Astrocyte (in vitro differentiated cells and primary cell): Measurements from ENCODE around the gene DCP2. TPM values are rescaled to one million over a fixed set of nuclear protein-coding genes. Genes with fewer than 3 reads are reported as not detected.
"Not testable (repeated sequence)": the region's sequence is repeated elsewhere in the genome, so short reads cannot be mapped to it uniquely, and the experiment has no call there.

Source experiments
- DNase-seq: peaks from one replicate; pipeline ENCODE4 v3.0.0-alpha.2; 2010; ENCODE audit warnings: low read depth
- FAIRE-seq: peaks from 2 replicates; lab custom pipeline; 2011; peaks lifted over from hg19 to GRCh38; lab: Jason Lieb, UNC
- H2AFZ ChIP-seq: 2 replicates; pipeline ENCODE4 v1.6.0; 2012; ENCODE audit warnings: low read depth, low read length, inconsistent platforms
- H3K27ac ChIP-seq: 2 replicates; pipeline ENCODE4 v1.5.1; 2011; ENCODE audit warnings: low read depth, low read length, inconsistent platforms
- H3K27me3 ChIP-seq: 2 replicates; pipeline ENCODE4 v1.6.0; 2011; ENCODE audit warnings: low read length, inconsistent platforms; ENCODE audit not compliant: insufficient read depth
- H3K36me3 ChIP-seq: 2 replicates; pipeline ENCODE4 v1.5.1; 2011; ENCODE audit warnings: low read length, inconsistent platforms; ENCODE audit not compliant: insufficient read depth
- H3K4me1 ChIP-seq: 2 replicates; pipeline ENCODE4 v1.5.1; 2011; ENCODE audit warnings: low read length, inconsistent platforms; ENCODE audit not compliant: insufficient read depth
- H3K4me2 ChIP-seq: 2 replicates; pipeline ENCODE4 v1.6.0; 2012; ENCODE audit warnings: low read length, inconsistent platforms
- H3K4me3 ChIP-seq: 2 replicates; pipeline ENCODE4 v1.5.1; 2011; ENCODE audit warnings: low read depth, mild to moderate bottlenecking, low read length, inconsistent platforms; ENCODE audit not compliant: insufficient read depth
- H3K79me2 ChIP-seq: 2 replicates; pipeline ENCODE4 v1.6.0; 2012; ENCODE audit warnings: mild to moderate bottlenecking, low read length, inconsistent platforms; ENCODE audit not compliant: insufficient read depth
- H3K9ac ChIP-seq: 2 replicates; pipeline ENCODE4 v1.6.0; 2012; ENCODE audit warnings: mild to moderate bottlenecking, low read length, inconsistent platforms
- H3K9me3 ChIP-seq: 2 replicates; pipeline ENCODE4 v1.5.1; 2012; ENCODE audit warnings: low read depth, mild to moderate bottlenecking, low read length, inconsistent platforms; ENCODE audit not compliant: insufficient read depth
- H4K20me1 ChIP-seq: 2 replicates; pipeline ENCODE4 v1.6.0; 2012; ENCODE audit warnings: low read length, inconsistent platforms; ENCODE audit not compliant: insufficient read depth
- H3K27ac Mint-ChIP-seq: one replicate; pipeline ENCODE4 v1.8.0; 2021; ENCODE audit warnings: mild to moderate bottlenecking, mixed read lengths; ENCODE audit not compliant: unreplicated experiment
- H3K27me3 Mint-ChIP-seq: one replicate; pipeline ENCODE4 v1.8.0; 2021; ENCODE audit warnings: low read depth, mixed read lengths; ENCODE audit not compliant: unreplicated experiment
- H3K36me3 Mint-ChIP-seq: one replicate; pipeline ENCODE4 v1.8.0; 2021; ENCODE audit warnings: low read depth, mixed read lengths; ENCODE audit not compliant: unreplicated experiment
- H3K4me1 Mint-ChIP-seq: one replicate; pipeline ENCODE4 v1.8.0; 2021; ENCODE audit warnings: low read depth, mixed read lengths; ENCODE audit not compliant: unreplicated experiment
- H3K4me3 Mint-ChIP-seq: one replicate; pipeline ENCODE4 v1.8.0; 2021; ENCODE audit warnings: mild to moderate bottlenecking, moderate library complexity, mixed read lengths; ENCODE audit not compliant: unreplicated experiment
- H3K9me3 Mint-ChIP-seq: one replicate; pipeline ENCODE4 v1.8.0; 2021; ENCODE audit warnings: mild to moderate bottlenecking, mixed read lengths; ENCODE audit not compliant: unreplicated experiment
- CTCF ChIP-seq: IDR thresholded peaks from 2 replicates; pipeline ENCODE4 v1.5.1; 2011; ENCODE audit warnings: low read depth, mild to moderate bottlenecking, inconsistent platforms, low read length, moderate library complexity; ENCODE audit not compliant: insufficient read depth
- EZH2 ChIP-seq: IDR thresholded peaks from 2 replicates; pipeline ENCODE4 v1.6.1; 2012; ENCODE audit warnings: mild to moderate bottlenecking, low read length, inconsistent platforms; ENCODE audit not compliant: insufficient read depth
- total RNA-seq: library from RNA; stranded (reverse); gene quantifications from 2 replicates; pipeline ENCODE4 v1.2.1, GENCODE V29; 2021

The DCP2 gene
- total RNA-seq, 1 donor from 2014 or later: 48.9 TPM

- Histone ChIP-seq H3K79me2 (no peaks in the 10 kb centered on the region), H3K27me3 (no peaks in the 10 kb centered on the region), H3K36me3 (no peaks in the 10 kb centered on the region), H3K9ac (peak overlapping the region; percentile 6), H2AFZ (no peak overlapping the region), H3K4me2 (peak overlapping the region; percentile 77), H3K4me1 (peaks cover 37% of the 10 kb centered on the region), H3K9me3 (no peaks in the 10 kb centered on the region), H3K27ac (peak overlapping the region; percentile 42), H4K20me1 (peaks cover 3% of the 10 kb centered on the region), H3K4me3 (peak overlapping the region; percentile 13)
- Mint-ChIP-seq H3K27ac (no peak overlapping the region), H3K36me3 (no peaks in the 10 kb centered on the region), H3K4me3 (no peak overlapping the region), H3K27me3 (no peaks in the 10 kb centered on the region), H3K4me1 (peaks cover 23% of the 10 kb centered on the region), H3K9me3 (peaks cover 2% of the 10 kb centered on the region)
- FAIRE-seq (peak; percentile 60), DNase-seq (peak; percentile 95)
- TF ChIP-seq CTCF (no peak), EZH2 (no peak)
Observed at GRCh38 chr5:112958093-112959088, 18.2 kb upstream of the DCP2 start.

GRCh38 chr5:112959872-112960271 is 16.7 kb upstream of the DCP2 start:
- peaks cover 30% of the 10 kb centered on the region for H3K4me1 Mint-ChIP-seq

GRCh38 chr5:112960315-112960714 is 16.3 kb upstream of the DCP2 start:
- no peak overlapping the region for H3K27ac ChIP-seq
- Mint-ChIP-seq H3K36me3 (no peaks in the 10 kb centered on the region), H3K4me1 (peaks cover 30% of the 10 kb centered on the region), H3K9me3 (no peaks in the 10 kb centered on the region), H3K4me3 (no peak overlapping the region), H3K27me3 (no peaks in the 10 kb centered on the region), H3K27ac (no peak overlapping the region)
- H3K4me2 ChIP-seq: peak overlapping the region; percentile 77
- H3K9me3 ChIP-seq: no peaks in the 10 kb centered on the region
- peaks cover 46% of the 10 kb centered on the region for H3K4me1 ChIP-seq
- H3K27me3 ChIP-seq: no peaks in the 10 kb centered on the region
- no peaks in the 10 kb centered on the region for H3K79me2 ChIP-seq
- FAIRE-seq (no peak), DNase-seq (no peak)
- TF ChIP-seq CTCF: no peak
- TF ChIP-seq EZH2: no peak
- H4K20me1 ChIP-seq: peaks cover 3% of the 10 kb centered on the region
- no peak overlapping the region for H3K9ac ChIP-seq
- H3K4me3 ChIP-seq: no peak overlapping the region
- no peak overlapping the region for H2AFZ ChIP-seq
- no peaks in the 10 kb centered on the region for H3K36me3 ChIP-seq

More at GRCh38 chr5:112959872-112960271, 16.7 kb upstream of the DCP2 start:
- H3K27ac Mint-ChIP-seq, H4K20me1 ChIP-seq, H3K79me2 ChIP-seq, H3K27ac ChIP-seq, H3K9me3 Mint-ChIP-seq, H3K27me3 ChIP-seq, H3K4me3 ChIP-seq, H2AFZ ChIP-seq, H3K9ac ChIP-seq, H3K4me3 Mint-ChIP-seq, H3K27me3 Mint-ChIP-seq, H3K36me3 ChIP-seq, H3K9me3 ChIP-seq, FAIRE-seq, H3K36me3 Mint-ChIP-seq: not testable (repeated sequence)
- DNase-seq: peak; percentile 84
- Histone ChIP-seq H3K4me1 (peaks cover 46% of the 10 kb centered on the region), H3K4me2 (peak overlapping the region; percentile 77)
